ENCODE results near the gene SPATA46. TPM values are rescaled to one million over a fixed set of nuclear protein-coding genes. Genes with fewer than 3 reads are reported as not detected.

Gene SPATA46
- polyA plus RNA-seq, 1 donor (not counting 4 experiments of a cell fraction or from before 2014, with no cell fraction given) = not detected

DNA sequence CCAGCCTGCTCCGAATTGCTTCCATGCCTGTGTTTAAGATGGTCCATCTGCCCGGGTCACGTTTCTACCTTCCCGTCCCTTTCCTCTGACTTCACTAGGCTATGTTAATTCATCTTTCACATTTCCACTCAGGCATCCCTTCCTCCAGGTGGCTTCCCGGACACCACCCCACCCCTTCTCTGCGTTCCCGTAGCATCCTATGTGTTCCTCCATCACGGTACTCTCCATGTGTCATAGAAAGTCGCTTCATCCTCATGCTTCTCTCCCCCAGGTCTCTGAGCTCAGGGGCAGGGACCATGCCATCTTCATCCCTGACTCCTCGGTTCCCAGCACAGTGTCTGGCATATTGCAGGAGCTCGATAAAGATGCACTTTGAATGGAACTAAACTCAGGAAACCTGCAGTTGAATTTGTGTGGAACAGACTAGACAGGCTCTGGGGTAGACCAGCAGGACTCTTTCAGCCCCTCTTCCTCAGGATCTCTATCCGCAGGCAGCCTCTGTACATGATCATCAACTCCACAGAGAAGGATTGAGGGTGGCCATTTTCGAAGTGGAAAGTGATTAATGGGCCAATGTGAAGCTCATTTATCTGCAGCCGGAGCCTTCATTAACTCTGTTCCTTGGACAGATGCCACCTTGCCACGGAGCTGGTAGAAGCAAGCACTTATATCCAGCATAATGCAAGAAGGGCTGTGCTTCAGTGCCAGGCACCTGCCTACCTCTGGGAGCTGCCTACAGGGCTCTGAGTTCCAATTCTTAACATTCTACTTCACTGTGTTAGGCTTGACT lies 13.9 kb upstream of the SPATA46 start:
- Histone ChIP-seq H4K20me1 (ENCODE audit: control insufficient read depth, extremely low read depth, insufficient read depth, low read length) (no peaks in the 10 kb centered on the region), H3K36me3 (ENCODE audit: control insufficient read depth in 2 of 2, extremely low read depth in 1 of 2, insufficient read depth in 2 of 2, low read length in 2 of 2) (no peaks in the 10 kb centered on the region), H3K4me2 (ENCODE audit: control insufficient read depth, extremely low read depth, insufficient read depth, low read depth, low read length) (no peak overlapping the region), H3K27me3 (ENCODE audit: control insufficient read depth, extremely low read depth, insufficient read depth, low read length) (no peaks in the 10 kb centered on the region), H3K9me3 (ENCODE audit: control insufficient read depth, low read depth, low read length) (no peaks in the 10 kb centered on the region), H3K9ac (ENCODE audit: control insufficient read depth, extremely low read depth, insufficient read depth, low read length) (no peak overlapping the region), H3K4me1 (ENCODE audit: control insufficient read depth, extremely low read depth, insufficient read depth, low read length) (peaks cover 12% of the 10 kb centered on the region), H2AFZ (ENCODE audit: control insufficient read depth, low read length) (no peak overlapping the region), H3K9me1 (ENCODE audit: control insufficient read depth, extremely low read depth, insufficient read depth, low read length) (no peaks in the 10 kb centered on the region), H3K27ac (ENCODE audit: control insufficient read depth, insufficient read depth, low read length) (no peak overlapping the region), H3K4me3 (ENCODE audit: control insufficient read depth in 2 of 3, extremely low read depth in 1 of 3, insufficient read depth in 2 of 3, low read depth in 1 of 3, low read length in 3 of 3) (no peak overlapping the region), H3K79me2 (ENCODE audit: control insufficient read depth, insufficient read depth, low read length) (no peaks in the 10 kb centered on the region)
- TF ChIP-seq, protein P1, sequence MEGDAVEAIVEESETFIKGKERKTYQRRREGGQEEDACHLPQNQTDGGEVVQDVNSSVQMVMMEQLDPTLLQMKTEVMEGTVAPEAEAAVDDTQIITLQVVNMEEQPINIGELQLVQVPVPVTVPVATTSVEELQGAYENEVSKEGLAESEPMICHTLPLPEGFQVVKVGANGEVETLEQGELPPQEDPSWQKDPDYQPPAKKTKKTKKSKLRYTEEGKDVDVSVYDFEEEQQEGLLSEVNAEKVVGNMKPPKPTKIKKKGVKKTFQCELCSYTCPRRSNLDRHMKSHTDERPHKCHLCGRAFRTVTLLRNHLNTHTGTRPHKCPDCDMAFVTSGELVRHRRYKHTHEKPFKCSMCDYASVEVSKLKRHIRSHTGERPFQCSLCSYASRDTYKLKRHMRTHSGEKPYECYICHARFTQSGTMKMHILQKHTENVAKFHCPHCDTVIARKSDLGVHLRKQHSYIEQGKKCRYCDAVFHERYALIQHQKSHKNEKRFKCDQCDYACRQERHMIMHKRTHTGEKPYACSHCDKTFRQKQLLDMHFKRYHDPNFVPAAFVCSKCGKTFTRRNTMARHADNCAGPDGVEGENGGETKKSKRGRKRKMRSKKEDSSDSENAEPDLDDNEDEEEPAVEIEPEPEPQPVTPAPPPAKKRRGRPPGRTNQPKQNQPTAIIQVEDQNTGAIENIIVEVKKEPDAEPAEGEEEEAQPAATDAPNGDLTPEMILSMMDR (optimal IDR thresholded peaks at IDR 0.05 in 1 of 3, IDR thresholded peaks at IDR 0.05 in 1 of 3, conservative IDR thresholded peaks at IDR 0.05 in 1 of 3; ENCODE audit: extremely low read depth in 1 of 3, insufficient read depth in 2 of 3, low read length in 3 of 3) = no peak
- no peak for TF ChIP-seq EZH2 (IDR thresholded peaks at IDR 0.05; ENCODE audit: low read length)
- DNase-seq (ENCODE audit: low read depth, low spot score) (no peak), FAIRE-seq (no peak)
- dilution Hi-C loops (cut with MboI; ENCODE audit: extremely low pct_ligation_motif_present, low sequenced_read_pairs) = no loop called here

DNA sequence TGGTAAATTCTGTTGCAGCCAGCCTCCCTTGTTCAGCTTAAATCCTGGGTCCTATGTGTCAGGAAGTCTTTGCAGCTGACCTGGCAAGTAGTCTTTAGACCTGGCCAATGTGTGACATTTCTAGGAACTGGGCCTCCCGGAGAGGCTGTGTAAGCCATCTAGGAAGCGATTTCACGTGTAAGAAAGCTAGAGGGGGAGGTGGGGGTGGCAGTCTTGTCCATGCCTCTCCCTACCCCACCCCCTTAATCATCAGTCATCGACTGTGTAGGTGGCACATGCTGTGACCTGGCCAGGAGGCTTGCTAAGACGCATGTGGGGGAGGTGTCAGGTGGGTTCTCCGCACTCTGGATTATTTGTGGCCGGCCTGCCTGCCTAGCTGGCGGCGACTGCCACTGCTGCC lies 13.3 kb upstream of the SPATA46 start:
- H3K9ac ChIP-seq (ENCODE audit: control insufficient read depth, extremely low read depth, insufficient read depth, low read length) = no peak overlapping the region
- peaks cover 12% of the 10 kb centered on the region for H3K4me1 ChIP-seq (ENCODE audit: control insufficient read depth, extremely low read depth, insufficient read depth, low read length)
- no peak for DNase-seq (ENCODE audit: low read depth, low spot score)
- no peaks in the 10 kb centered on the region for H3K9me3 ChIP-seq (ENCODE audit: control insufficient read depth, low read depth, low read length)
- no peaks in the 10 kb centered on the region for H3K36me3 ChIP-seq (ENCODE audit: control insufficient read depth in 2 of 2, extremely low read depth in 1 of 2, insufficient read depth in 2 of 2, low read length in 2 of 2)
- no peaks in the 10 kb centered on the region for H4K20me1 ChIP-seq (ENCODE audit: control insufficient read depth, extremely low read depth, insufficient read depth, low read length)
- no peaks in the 10 kb centered on the region for H3K27me3 ChIP-seq (ENCODE audit: control insufficient read depth, extremely low read depth, insufficient read depth, low read length)
- no peak overlapping the region for H2AFZ ChIP-seq (ENCODE audit: control insufficient read depth, low read length)
- H3K27ac ChIP-seq (ENCODE audit: control insufficient read depth, insufficient read depth, low read length) = no peak overlapping the region
- H3K79me2 ChIP-seq (ENCODE audit: control insufficient read depth, insufficient read depth, low read length) = no peaks in the 10 kb centered on the region
- dilution Hi-C loops (cut with MboI; ENCODE audit: extremely low pct_ligation_motif_present, low sequenced_read_pairs) = no loop called here
- no peak overlapping the region for H3K4me3 ChIP-seq (ENCODE audit: control insufficient read depth in 2 of 3, extremely low read depth in 1 of 3, insufficient read depth in 2 of 3, low read depth in 1 of 3, low read length in 3 of 3)
- H3K4me2 ChIP-seq (ENCODE audit: control insufficient read depth, extremely low read depth, insufficient read depth, low read depth, low read length) = no peak overlapping the region
- no peak for FAIRE-seq
- TF ChIP-seq, protein P1 (optimal IDR thresholded peaks at IDR 0.05 in 1 of 3, IDR thresholded peaks at IDR 0.05 in 1 of 3, conservative IDR thresholded peaks at IDR 0.05 in 1 of 3; ENCODE audit: extremely low read depth in 1 of 3, insufficient read depth in 2 of 3, low read length in 3 of 3) = no peak
- no peak for TF ChIP-seq EZH2 (IDR thresholded peaks at IDR 0.05; ENCODE audit: low read length)
- H3K9me1 ChIP-seq (ENCODE audit: control insufficient read depth, extremely low read depth, insufficient read depth, low read length) = no peaks in the 10 kb centered on the region

Measured in keratinocyte (primary cell).